ENCODE data around the gene CARMIL1.

The CARMIL1 gene

GRCh38 chr6:25363427-25363826 lies 84.3 kb downstream of the CARMIL1 start:
- H3K4me3 ChIP-seq (ENCODE audit: control insufficient read depth, low read depth, low read length), result no peak overlapping the region
- no peak for TF ChIP-seq CTCF (conservative IDR thresholded peaks at IDR 0.05; ENCODE audit: control insufficient read depth, insufficient read depth, low read depth, low read length)
- DNase-seq (ENCODE audit: low read depth), result no peak

GRCh38 chr6:25365154-25365553 lies 86.0 kb downstream of the CARMIL1 start:
- no peak overlapping the region for H3K4me3 ChIP-seq (ENCODE audit: control insufficient read depth, low read depth, low read length)
- DNase-seq (ENCODE audit: low read depth), result no peak
- no peak for TF ChIP-seq CTCF (conservative IDR thresholded peaks at IDR 0.05; ENCODE audit: control insufficient read depth, insufficient read depth, low read depth, low read length)

GRCh38 chr6:25366903-25367545 lies 87.8 kb downstream of the CARMIL1 start:
- TF ChIP-seq CTCF (conservative IDR thresholded peaks at IDR 0.05; ENCODE audit: control insufficient read depth, insufficient read depth, low read depth, low read length), result no peak
- DNase-seq (ENCODE audit: low read depth), result peak; percentile 18

GRCh38 chr6:25369036-25369432 lies 89.9 kb downstream of the CARMIL1 start:
- peak; percentile 19 for DNase-seq (ENCODE audit: low read depth)
- H3K4me3 ChIP-seq (ENCODE audit: control insufficient read depth, low read depth, low read length), result no peak overlapping the region
- no peak for TF ChIP-seq CTCF (conservative IDR thresholded peaks at IDR 0.05; ENCODE audit: control insufficient read depth, insufficient read depth, low read depth, low read length)

More at GRCh38 chr6:25366903-25367545, 87.8 kb downstream of the CARMIL1 start:
- no peak overlapping the region for H3K4me3 ChIP-seq (ENCODE audit: control insufficient read depth, low read depth, low read length)

GRCh38 chr6:25369433-25370177 lies 90.4 kb downstream of the CARMIL1 start:
- peak; percentile 15 for DNase-seq (ENCODE audit: low read depth)
- H3K4me3 ChIP-seq (ENCODE audit: control insufficient read depth, low read depth, low read length), result no peak overlapping the region
- no peak for TF ChIP-seq CTCF (conservative IDR thresholded peaks at IDR 0.05; ENCODE audit: control insufficient read depth, insufficient read depth, low read depth, low read length)

- no peak overlapping the region for H3K4me3 ChIP-seq (ENCODE audit: control insufficient read depth, low read depth, low read length)
- DNase-seq (ENCODE audit: low read depth), result no peak
- no peak for TF ChIP-seq CTCF (conservative IDR thresholded peaks at IDR 0.05; ENCODE audit: control insufficient read depth, insufficient read depth, low read depth, low read length)
These were observed 91.2 kb downstream of the CARMIL1 start for GRCh38 chr6:25370178-25371036.

All from fibroblast of mammary gland (primary cell).